GM18508 (cell line): ENCODE data around the gene LYL1.

Experiments used
- ATAC-seq: cut with Tn5 transposase; IDR thresholded peaks from one replicate; pipeline ENCODE4 v1.9.1; 2021; ENCODE audit warnings: moderate number of reproducible peaks; ENCODE audit not compliant: insufficient read depth, unreplicated experiment

The LYL1 gene

DNA sequence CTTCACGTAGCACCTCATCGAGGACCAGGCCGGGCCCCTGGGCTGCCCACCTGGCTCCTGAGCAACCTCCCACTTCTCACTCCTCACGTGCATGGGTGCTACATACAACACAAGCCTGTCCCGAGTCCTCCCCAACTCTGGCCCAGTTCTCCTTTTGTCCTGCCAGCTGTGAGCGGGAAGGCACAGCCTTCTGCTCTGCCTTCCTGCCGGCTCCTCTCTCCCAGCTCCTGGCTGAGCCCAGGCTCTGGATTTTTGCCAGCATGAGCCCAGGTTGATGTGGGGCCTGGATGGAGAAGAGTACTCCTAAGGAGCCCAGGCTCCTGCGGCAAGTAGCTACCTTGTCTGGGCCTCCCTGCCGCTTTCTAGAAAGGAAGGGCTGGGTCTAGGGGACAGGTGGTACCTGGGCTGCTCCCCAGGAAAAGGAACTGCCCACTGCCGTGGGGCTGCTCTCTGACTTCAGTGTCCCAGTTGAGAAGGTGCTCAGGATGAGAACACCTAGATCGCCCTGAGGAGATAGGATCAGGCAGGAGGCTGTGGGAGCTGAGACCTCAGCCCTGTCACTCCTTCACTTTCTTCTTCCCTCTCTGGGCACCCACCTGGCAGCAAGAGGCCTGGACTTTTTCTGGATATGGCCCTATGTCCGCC, 23.6 kb downstream of the LYL1 start:
- no peak for ATAC-seq

DNA sequence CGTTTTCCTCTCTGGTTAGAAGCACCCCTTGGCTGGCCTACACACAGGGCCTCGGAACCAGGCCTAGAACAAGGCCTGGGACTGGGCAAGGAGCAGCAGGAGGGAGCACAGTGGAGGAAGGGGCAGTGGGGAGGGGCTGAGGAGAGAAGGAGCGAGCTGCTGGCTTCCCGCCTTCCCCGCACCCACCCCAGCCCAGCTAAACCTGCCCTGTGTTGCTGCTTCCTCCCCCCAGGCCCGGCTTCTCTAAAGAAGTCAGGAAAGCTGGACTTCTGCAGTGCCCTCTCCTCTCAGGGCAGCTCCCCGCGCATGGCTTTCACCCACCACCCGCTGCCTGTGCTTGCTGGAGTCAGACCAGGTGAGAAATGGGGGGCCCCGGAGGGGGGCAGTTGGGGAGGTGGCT, 24.3 kb downstream of the LYL1 start:
- ATAC-seq = no peak

DNA sequence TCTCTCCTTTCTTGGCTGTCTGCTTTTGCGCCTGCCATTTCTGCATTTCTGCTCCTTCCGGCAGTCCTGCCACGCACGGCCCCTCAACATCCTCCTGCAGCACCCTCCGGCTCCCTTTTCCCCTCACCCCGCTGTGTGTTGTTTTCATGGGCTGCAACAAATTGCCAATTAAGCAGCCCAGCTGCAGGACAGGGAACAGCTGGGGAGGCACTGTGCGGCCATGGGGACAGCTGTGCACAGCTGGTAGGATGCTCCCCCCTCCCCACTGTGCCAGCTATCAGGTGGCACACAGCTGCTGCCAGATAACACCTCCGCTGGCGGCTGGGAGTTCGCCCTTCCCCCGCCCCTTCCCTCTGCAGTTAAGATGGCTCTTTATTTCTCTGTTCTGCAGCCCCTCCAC, 25.4 kb downstream of the LYL1 start:
- ATAC-seq = no peak

DNA sequence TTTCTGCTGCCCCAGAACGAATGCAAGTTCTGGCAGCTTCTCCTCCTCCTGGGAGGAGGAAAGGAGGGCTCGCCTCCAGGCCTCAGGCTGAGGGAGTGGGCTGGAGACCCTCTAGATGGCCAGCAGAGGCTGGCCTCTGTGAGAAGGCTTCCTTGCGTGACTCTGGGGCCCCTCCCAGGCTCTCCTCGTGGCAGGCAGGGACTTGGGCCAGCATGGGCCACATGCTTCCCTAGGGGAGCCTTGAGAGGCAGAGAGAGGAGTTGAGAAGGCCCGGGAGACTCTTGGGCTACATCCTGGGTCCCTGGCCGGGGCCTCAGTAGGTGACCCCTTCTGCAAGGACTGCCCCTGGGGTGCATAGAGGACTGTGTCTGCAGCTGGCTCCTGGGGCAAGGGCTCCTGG, 25.9 kb downstream of the LYL1 start:
- no peak for ATAC-seq

DNA sequence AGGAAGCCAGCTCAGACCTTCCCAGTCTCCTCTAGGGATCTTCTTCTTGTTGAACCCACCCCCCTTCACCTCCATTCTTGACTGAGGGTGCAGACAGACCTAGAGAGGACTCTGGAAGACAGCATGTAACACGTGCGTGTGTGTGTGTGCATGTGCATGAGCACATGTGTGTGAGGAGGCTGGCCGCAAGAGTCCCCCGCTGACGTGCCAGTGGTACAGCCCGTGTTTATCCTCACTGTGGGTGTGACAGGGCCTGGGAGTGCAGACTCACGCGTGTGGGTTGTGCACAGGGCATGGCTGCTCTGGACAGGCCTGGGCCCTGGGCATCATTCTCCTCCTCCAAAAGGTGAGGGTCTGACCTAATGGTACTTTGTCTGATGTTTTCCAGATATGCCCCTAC, 26.3 kb downstream of the LYL1 start:
- ATAC-seq = no peak

DNA sequence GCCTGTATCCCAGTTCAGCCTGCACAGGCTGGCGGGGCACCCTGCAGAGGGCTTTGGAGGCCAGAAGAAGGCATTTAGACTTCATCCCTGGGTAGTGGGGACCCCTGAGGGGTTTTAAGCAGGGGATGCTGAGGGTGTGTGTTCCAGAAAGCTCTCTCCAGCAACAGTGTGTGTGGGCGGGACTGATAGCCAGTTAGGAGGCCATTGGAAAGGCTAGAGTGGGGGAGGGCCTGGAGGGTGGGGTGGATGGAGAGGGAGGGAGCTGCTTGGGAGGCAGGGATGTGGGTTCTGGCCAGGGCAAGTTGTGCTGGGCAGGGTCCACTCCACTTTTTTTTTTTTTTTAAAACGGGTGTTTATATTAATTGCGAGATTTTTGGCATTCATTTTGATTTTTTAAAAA, 28.3 kb downstream of the LYL1 start:
- no peak for ATAC-seq

DNA sequence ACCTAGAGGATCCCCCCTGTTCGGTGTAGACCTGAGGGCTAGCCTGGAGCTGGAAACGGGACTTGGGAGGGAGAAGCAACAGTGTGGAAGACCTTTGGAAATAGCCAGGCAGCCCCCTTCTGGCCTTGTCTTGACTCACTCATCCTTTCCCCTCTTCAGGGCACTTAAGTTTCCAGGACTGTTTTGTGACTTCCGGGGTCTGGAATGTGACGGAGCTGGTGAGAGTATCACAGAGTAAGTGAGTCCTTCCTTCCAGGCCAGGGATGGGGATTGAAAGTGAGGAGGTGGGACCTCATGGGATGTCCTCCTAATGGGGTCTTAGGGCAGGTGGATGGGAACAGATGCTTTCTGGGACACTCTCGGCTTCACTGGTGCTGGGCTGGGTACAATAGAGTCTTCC, 29.4 kb downstream of the LYL1 start:
- no peak for ATAC-seq

DNA sequence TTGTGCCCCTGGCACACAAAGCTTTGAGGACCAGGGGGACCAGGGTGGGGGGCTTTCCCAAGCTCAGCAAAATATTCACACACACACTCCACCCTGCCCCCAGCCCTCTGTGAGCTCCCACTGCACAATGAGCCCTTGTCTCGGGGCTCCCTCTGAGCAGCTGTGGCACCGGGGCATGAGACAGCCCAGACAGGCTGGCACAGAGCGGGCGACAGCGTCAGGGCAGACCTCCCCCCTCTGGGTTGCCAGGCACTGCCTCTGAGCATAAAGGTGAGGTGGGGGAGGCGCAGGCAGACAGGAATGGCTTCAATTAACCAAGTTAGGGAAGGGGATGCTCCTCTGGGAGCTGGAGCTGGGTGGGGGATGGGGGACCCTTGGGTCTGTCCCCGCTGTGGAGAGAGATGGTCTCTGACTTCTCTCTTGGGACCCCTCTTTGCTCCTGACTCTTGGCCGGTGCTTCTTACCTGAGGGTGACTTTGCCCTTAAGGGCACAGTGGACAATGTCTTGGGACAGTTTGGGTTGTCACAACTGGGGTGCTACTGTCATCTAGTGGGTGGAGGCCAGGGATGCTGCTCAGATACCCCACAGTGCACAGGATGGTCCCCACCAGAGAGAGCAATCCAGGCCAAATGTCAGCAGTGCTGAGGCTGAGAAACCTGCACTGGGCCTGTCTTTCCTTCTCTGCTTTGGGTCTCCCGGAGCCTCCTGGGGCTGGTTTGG, 30.3 kb downstream of the LYL1 start:
- no peak for ATAC-seq

DNA sequence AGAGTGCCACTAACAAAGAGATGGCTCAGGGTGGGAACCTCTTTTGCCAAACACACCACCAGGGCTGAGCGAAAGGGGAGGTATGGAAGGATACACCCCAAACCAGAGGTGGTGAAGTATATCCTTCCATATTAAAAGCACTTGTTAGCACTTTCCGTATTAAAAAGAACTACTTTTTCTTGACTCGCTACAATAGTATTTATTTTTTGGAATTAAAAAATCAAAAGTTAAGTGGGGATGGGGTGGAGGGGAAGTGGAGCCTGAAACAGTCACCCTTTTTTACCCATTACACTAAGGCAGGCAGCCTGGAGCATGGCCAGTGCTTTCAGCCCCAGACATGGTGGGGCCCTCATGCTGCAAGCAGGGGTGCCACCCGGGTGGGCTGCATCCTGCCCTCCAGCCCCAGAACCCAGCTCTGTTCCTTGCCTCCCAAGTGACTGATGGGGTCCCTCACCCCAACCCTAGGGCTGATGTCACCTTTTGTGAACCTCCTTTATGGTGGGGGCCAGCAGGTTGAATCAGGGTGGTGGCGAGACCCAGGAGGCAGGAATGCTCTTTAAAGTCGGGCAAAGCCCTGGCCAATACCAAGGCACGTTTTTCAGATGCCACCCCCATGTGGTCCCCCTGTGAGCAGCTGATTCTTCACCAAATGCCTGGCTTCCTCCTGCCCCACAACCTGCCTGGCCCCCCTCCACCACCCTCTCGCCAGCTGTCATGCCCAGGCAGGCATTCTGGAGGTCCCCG, 31.0 kb downstream of the LYL1 start:
- ATAC-seq = no peak

DNA sequence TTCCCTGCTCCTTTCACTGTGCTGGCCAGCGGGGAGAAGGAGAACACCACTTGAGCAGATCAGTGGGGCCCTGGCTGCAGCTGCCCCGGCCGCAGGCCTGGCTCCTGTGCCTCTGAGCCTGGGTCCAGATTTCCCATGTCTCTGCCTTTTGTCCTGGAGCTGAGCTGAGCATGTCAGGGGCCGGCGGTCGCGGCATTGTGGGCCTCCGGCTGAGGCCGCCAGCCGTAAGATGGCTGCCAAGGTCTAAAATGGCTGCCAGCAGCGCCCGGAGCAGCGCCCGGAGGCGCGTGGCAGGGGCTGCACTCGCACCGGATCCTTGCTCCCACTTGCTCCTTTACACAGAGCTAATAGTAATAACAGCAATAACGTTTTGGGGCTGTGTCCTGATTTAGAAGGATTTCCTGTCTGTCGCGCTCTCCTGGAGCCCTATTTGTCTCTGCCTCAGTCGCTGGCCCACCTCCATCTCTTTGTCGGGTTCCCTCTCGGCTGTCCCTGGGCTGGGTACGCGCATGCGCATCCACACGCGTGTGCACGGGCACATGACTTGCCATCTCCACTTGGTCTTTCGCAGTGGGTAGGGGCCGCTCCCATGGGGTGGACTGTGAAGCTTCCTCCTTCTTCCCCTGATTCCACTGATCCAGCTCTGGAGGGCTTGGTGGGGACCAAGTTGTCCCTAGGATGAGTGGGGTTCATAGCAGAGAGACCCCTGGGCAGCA, 32.1 kb downstream of the LYL1 start:
- ATAC-seq = no peak

DNA sequence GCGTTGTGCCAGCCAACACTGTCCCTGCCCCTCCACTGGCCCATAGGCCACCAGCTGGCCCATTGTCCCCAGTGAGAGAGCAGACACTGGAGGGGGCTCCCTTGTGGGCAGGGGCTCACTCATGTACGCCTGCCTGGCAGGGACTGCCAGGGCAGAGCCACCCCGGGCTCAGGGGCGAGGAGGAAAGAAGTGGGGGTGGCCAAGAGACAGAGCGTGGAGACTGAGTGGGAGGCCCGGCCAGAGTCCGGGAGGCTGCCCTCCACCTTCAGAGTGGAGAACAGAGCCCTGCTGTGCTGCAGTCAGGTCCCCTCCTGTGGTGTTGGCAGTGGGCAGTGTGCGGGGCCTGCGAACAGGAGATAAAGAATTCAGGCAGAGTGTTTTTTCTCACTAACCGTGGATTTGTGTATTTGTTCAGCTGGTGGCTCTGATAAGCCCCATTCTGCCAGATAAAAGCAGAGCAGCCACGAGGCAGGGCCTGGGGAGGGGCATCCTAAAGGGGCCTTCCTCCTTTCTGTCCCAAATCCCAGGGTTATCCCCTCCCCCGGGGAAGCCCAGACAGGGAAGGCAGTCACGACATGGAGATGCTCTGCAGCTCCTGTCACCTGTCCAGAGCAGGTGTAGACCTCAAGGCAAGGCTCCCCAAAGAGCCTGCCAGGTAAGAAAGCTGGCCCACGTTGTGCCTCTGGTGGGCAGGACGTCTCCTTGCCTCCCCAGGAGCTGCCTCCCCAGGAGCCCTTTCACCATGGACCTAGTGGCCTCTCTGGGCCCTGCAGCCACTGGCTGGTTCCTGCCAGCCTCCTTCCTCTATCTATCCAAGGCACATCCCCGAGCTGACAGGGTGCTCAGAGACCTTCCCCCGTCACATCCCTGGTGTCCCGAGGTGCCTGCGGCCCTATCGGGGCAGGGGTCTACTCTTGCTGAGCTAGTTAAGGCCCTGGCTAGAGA, 33.0 kb downstream of the LYL1 start:
- no peak for ATAC-seq

DNA sequence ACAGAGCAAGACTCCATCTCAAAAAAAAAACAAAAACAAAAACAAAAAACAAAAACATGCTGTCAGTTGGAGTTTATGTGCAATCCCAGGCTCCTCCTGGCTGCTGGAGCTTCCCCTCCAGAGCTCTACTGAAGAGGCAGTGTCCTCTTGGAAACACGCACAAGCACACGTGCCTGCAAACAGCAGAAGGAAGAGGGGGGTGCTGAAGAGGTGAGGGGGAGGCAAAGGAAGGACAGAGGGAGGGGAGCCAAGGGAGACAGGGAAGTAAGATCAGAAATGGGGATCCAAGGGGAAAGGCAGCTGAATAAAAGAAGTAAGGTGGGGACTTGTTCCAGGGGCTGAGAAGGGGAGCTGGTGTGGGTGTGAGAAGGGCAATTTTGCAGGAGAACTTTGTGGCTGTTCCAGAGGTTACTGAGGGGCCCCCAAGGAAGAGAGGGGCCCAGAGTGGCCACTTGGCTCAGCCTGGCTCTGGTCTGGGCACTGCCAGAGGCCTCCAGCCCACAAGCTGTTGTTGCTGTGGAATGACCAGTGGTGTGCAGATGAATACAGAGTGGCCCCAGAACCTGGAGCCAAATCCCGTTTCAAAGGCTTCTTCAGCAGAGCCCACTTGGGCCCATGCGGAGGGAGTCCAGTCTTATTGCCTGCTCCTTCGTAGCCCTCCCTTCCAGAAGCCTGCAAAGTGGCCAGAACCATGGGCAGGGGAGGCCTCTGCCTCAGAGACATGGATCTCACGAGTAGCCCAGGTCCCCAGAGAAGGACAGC, 34.4 kb downstream of the LYL1 start:
- ATAC-seq = no peak

DNA sequence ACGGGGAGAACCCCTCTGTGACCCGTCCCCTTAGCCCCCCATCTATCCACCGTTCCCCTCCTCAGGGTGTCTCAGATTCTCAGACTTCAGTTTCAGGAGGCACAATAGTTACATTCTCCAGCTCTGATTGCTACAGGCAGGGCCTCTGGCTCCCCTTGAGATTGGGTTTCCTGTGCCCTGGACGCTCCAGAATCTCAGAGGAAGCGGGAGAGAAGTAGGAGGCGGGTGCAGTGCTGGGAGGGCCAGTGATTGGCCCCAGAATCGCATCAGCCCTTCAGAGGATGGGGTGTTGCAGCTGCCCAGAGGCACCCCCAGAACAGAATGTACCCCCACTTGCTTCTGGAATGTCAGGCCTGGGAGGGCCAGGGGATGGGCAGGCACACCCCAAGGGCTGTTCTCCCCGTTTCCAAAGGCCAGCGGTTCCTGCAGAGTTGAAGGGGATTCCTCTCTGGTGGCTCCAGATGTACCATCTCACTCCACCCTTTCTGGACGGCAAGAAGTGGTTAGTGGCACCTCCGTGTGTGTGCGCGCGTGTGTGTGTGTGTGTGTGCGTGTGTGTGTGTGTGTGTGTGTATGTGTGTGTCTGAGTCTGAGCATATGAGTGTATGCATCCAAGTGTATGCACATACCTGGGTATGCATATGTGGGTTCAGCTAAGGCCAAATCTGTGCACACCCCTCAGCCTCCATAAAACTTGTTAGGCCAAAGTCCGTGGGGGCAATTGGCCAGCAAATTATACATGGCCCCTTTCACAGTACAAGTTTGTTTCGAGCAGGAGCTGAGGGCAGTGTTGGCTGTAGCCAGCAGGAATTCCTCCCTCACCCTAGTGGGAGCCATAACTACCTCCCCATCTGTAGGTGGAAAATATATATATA, 35.5 kb downstream of the LYL1 start:
- ATAC-seq = no peak

DNA sequence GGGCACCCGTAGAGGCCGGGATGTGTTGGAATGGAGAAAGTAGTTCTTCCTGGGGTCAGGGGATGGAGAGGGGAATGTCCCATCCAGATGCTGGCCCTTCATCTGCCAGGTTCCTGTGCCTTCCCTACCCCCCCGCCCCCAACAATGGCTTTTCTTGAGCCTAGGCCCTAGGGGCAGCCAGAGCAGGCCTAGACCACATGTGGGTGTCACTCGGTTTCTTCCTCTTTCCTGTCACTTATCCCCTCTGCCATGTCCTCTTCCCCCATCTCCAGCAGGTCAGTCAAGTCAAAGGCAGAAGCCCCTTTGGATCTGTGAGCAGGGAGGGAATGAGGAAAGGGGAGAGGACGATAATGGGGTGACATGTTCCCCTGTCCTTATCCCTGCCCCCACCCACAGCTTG, 36.4 kb downstream of the LYL1 start:
- no peak for ATAC-seq

DNA sequence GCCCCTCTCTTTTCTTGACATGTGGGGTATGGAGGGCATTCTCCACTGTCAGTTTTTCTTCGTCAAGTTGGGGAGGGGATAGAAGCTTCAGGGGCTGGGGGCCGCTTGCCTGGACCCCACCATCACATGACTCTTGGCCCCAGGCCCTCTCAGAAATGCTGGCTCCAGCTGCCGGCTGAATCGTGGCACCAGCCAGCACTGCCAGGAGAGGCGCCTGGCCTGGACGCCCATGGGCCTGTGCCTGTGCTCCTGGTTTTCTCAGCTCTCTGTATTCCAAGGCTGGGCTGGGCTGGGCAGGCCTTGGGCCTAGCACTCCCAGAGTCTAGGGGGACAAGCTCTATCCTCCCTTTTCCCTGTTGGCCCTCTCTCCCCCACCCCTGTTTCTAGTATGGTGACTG, 38.6 kb downstream of the LYL1 start:
- ATAC-seq = no peak

DNA sequence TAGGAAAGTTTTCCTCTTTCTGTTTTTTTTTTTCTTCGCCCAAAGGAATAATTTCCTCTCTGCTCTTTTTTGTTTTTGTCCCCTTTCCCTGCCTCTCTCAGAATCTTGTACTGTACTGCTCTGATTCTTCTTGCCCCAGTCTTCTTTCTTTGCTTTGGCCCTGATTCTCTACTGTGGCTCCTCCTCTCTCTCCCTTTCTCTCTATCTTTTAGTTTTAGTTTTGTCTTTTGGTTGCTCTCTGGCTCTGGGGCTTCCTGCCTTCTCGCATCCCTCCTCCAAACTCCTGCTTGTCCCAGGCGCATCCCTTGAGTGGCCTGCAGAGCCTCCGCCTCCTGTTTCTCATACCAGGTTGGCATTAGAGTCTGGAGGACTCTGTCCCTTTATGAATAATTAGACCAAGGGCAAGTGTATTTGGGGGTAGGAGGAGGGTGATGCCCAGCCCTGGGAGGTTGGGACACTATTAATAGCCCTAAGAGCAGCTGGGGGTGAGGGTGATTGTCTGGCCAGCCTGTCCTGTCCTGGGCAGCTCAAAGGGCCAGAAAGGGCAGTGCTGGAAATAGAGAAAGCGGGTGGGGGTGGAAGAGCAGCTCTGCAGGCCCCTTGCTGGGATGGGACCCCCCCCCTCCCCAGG, 39.1 kb downstream of the LYL1 start:
- ATAC-seq = no peak

DNA sequence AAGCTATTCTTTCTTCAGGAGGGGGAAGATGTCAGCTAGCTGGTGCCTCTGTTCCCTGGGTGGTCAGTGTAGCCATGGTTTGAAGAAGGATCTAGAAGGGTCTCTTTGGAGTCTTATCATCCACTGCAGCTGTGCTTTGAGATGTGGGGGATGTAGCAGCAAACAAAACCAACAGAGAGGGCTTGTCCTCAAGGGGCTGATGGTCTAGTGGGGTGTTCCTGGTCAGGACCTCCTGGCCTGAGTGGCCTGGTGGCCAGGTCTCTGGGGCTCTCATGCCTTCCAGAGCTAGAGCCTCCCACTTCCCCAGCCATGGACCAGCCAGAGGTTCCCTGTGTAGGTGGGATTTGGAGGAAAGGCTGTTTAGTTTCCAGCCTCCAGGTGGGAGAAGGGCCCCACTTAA, 40.3 kb downstream of the LYL1 start:
- no peak for ATAC-seq
